ENCODE measurements around the gene UFL1.

- TF ChIP-seq CTCF (IDR thresholded peaks at IDR 0.05; ENCODE audit: low read depth, low read length) (no peak), EZH2phosphoT487 (IDR thresholded peaks at IDR 0.05; ENCODE audit: low read depth) (no peak)
These were observed 60.4 kb downstream of the UFL1 start for GRCh38 chr6:96582021-96582420.

Data from OCI-LY3 (cell line).